GM18505 (cell line): ENCODE measurements around the gene SPAG8.

Source experiments
- ATAC-seq: cut with Tn5 transposase; IDR thresholded peaks from one replicate; pipeline ENCODE4 v1.9.1; 2021; ENCODE audit not compliant: unreplicated experiment
- POLR2A ChIP-seq: IDR thresholded peaks from 4 replicates; pipeline ENCODE4 v1.6.1; 2011; ENCODE audit warnings: borderline replicate concordance; ENCODE audit not compliant: insufficient read depth, insufficient read length; ENCODE audit errors: extremely low read depth

SPAG8 gene

GRCh38 chr9:35767458-35767857, 44.6 kb downstream of the SPAG8 start:
- TF ChIP-seq POLR2A, result no peak
- ATAC-seq, result no peak

GRCh38 chr9:35766997-35767396, 45.1 kb downstream of the SPAG8 start:
- TF ChIP-seq POLR2A, result no peak
- ATAC-seq, result no peak

GRCh38 chr9:35763803-35764202, 48.3 kb downstream of the SPAG8 start:
- no peak for ATAC-seq
- TF ChIP-seq POLR2A, result no peak

GRCh38 chr9:35763181-35763580, 48.9 kb downstream of the SPAG8 start:
- no peak for TF ChIP-seq POLR2A
- ATAC-seq, result no peak

GRCh38 chr9:35760651-35761050, 51.4 kb downstream of the SPAG8 start:
- ATAC-seq, result no peak
- no peak for TF ChIP-seq POLR2A

- no peak for ATAC-seq
- TF ChIP-seq POLR2A, result no peak
Measured at GRCh38 chr9:35759795-35760194, 52.3 kb downstream of the SPAG8 start.
